Neural cell (in vitro differentiated cells): ENCODE data around the gene METTL15. TPM values are rescaled to one million over a fixed set of nuclear protein-coding genes. Genes with fewer than 3 reads are reported as not detected.
"Not testable (repeated sequence)": the region's sequence is repeated elsewhere in the genome, so short reads cannot be mapped to it uniquely, and the experiment has no call there.

ENCODE experiments used
- H2AFZ ChIP-seq: fragments of 200-600, 300-800 bp; sonication (generic), shearing (Covaris generic); 2 replicates; pipeline ENCODE4 v1.6.0; 2014; ENCODE audit warnings: low read depth, mild to moderate bottlenecking, antibody characterized with exemption, low read length, moderate library complexity
- H3F3A ChIP-seq: fragments of 200-600 bp; shearing (Covaris generic); 2 replicates; pipeline ENCODE4 v1.6.1; 2016; ENCODE audit warnings: mild to moderate bottlenecking, moderate library complexity, mixed read lengths, antibody characterized with exemption, low read length; ENCODE audit not compliant: insufficient read depth, poor library complexity, severe bottlenecking
- H3K27ac ChIP-seq: fragments of 200-600, 300-800 bp; sonication (generic), shearing (Covaris generic); 2 replicates; pipeline ENCODE4 v1.5.1; 2014; ENCODE audit warnings: mild to moderate bottlenecking, low read length, moderate library complexity
- H3K27me3 ChIP-seq: fragments of 300-800, 200-600 bp; sonication (generic), shearing (Covaris generic); 2 replicates; pipeline ENCODE4 v1.6.0; 2014; ENCODE audit warnings: mild to moderate bottlenecking, low read depth, low read length, moderate library complexity; ENCODE audit not compliant: insufficient read depth
- H3K36me3 ChIP-seq: fragments of 300-800, 200-600 bp; sonication (generic), shearing (Covaris generic); 2 replicates; pipeline ENCODE4 v1.5.1; 2014; ENCODE audit warnings: mild to moderate bottlenecking, antibody characterized with exemption, low read length, moderate library complexity; ENCODE audit not compliant: insufficient read depth
- H3K4me2 ChIP-seq: fragments of 300-800, 200-600 bp; sonication (generic), shearing (Covaris generic); 2 replicates; pipeline ENCODE4 v1.6.0; 2014; ENCODE audit warnings: mild to moderate bottlenecking, low read length
- H3K4me3 ChIP-seq: fragments of 300-800, 200-600 bp; sonication (generic), shearing (Covaris generic); 2 replicates; pipeline ENCODE4 v1.5.1; 2014; ENCODE audit warnings: mild to moderate bottlenecking, low read length, moderate library complexity
- H3K79me2 ChIP-seq: fragments of 200-600 bp; shearing (Covaris generic); replicated peaks from 2 replicates; pipeline ENCODE4 v1.6.0; 2014; ENCODE audit warnings: mild to moderate bottlenecking, low read length, moderate library complexity; ENCODE audit not compliant: insufficient read depth
- H3K9ac ChIP-seq: fragments of 300-800, 200-600 bp; sonication (generic), shearing (Covaris generic); 2 replicates; pipeline ENCODE4 v1.6.1; 2016; ENCODE audit warnings: mild to moderate bottlenecking, low read length, mixed read lengths
- H3K9me2 ChIP-seq: fragments of 200-600 bp; shearing (Covaris generic); 2 replicates; pipeline ENCODE4 v1.6.1; 2016; ENCODE audit warnings: mild to moderate bottlenecking, low read length, mixed read lengths; ENCODE audit not compliant: insufficient read depth
- H3K9me3 ChIP-seq: fragments of 200-600, 300-800 bp; sonication (generic), shearing (Covaris generic); 2 replicates; pipeline ENCODE4 v1.6.1; 2016; ENCODE audit warnings: mild to moderate bottlenecking, mixed run types, low read length, moderate library complexity, mixed read lengths
- H4K20me1 ChIP-seq: fragments of 200-600 bp; shearing (Covaris generic); 2 replicates; pipeline ENCODE4 v1.6.1; 2016; ENCODE audit warnings: mild to moderate bottlenecking, mixed run types; ENCODE audit not compliant: insufficient read depth
- EP300 ChIP-seq: fragments of 450-650 bp; conservative IDR thresholded peaks from 2 replicates; pipeline ENCODE4 v1.6.1; 2014; ENCODE audit warnings: antibody characterized with exemption, mild to moderate bottlenecking, moderate library complexity; ENCODE audit not compliant: poor library complexity, severe bottlenecking
- EZH2 ChIP-seq: fragments of 200-600, 300-800 bp; shearing (Covaris generic), sonication (generic); IDR thresholded peaks from 2 replicates; pipeline ENCODE4 v1.6.1; 2014; ENCODE audit warnings: antibody characterized with exemption, low read length, borderline replicate concordance, mild to moderate bottlenecking; ENCODE audit not compliant: insufficient read depth, poor library complexity, severe bottlenecking
- MXI1 ChIP-seq: fragments of 450-650 bp; conservative IDR thresholded peaks from 2 replicates; pipeline ENCODE4 v1.6.1; 2014; ENCODE audit warnings: antibody characterized with exemption, mild to moderate bottlenecking; ENCODE audit not compliant: poor library complexity, severe bottlenecking
- POLR2AphosphoS5 ChIP-seq: IDR thresholded peaks from 2 replicates; pipeline ENCODE4 v1.6.1; 2012
- RAD21 ChIP-seq: fragments of 450-650 bp; conservative IDR thresholded peaks from 2 replicates; pipeline ENCODE4 v1.6.1; 2014; ENCODE audit warnings: antibody characterized with exemption, mild to moderate bottlenecking, moderate library complexity
- SMC3 ChIP-seq: fragments of 450-650 bp; conservative IDR thresholded peaks from 2 replicates; pipeline ENCODE4 v1.6.1; 2014; ENCODE audit warnings: antibody characterized with exemption, mild to moderate bottlenecking, moderate library complexity; ENCODE audit not compliant: poor library complexity
- TAF1 ChIP-seq: IDR thresholded peaks from 2 replicates; pipeline ENCODE4 v1.6.1; 2012; ENCODE audit warnings: low read depth
- polyA plus RNA-seq: library from polyadenylated mRNA; depleted of rRNA; stranded (reverse); fragments of >200 nt; gene quantifications from 2 replicates; pipeline ENCODE4 v1.2.3, GENCODE V29; 2014
- TF ChIP-seq, protein P1 (sequence below): fragments of 450-650 bp; IDR thresholded peaks from 2 replicates; pipeline ENCODE4 v1.5.1; 2014; ENCODE audit warnings: antibody characterized with exemption, mild to moderate bottlenecking, moderate library complexity; ENCODE audit not compliant: poor library complexity, severe bottlenecking
- TF ChIP-seq, protein P2 (sequence below): IDR thresholded peaks from 2 replicates; pipeline ENCODE4 v1.6.1; 2012; ENCODE audit warnings: borderline replicate concordance

Gene METTL15
- polyA plus RNA-seq, 1 donor from 2014 or later = 6.6 TPM

DNA sequence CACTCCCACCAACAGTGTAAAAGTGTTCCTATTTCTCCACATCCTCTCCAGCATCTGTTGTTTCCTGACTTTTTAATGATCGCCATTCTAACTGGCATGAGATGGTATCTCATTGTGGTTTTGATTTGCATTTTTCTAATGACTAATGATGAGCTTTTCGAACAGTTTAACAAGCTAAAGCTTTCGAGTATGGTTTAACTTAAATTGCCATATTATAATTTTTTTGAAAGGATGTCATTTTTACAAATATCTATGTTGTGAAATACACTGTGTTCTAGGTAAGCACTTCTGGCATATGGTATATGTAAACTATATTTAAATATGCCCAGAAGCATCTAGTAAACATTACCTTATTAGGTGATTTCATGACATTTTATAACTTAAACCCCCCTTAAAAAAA lies 20.5 kb upstream of the METTL15 start:
- not testable (repeated sequence) for H2AFZ ChIP-seq, H3K79me2 ChIP-seq, H3F3A ChIP-seq, H3K27me3 ChIP-seq, H4K20me1 ChIP-seq, H3K27ac ChIP-seq, H3K9me3 ChIP-seq, H3K9me2 ChIP-seq, H3K4me2 ChIP-seq, H3K36me3 ChIP-seq, H3K9ac ChIP-seq, H3K4me3 ChIP-seq

DNA sequence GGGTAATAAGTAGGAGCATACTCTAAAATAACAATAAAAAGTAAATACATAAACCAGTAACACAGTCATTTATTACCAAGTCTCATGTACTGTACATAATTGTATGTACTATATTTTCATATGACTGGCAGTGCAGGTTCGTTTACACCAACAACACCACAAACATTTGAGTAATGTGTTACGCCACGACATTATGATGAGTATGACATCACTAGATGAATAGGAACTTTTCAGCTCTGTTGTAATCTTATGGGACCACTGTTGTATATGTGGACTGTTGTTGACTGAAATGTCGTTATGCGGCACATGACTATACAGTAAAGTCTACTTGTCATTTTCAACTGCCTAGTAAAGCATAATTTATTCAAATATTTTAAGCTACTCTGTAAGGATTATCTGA lies 18.8 kb upstream of the METTL15 start:
- H3K4me2 ChIP-seq = no peak overlapping the region
- no peaks in the 10 kb centered on the region for H3K9me2 ChIP-seq
- H3K36me3 ChIP-seq = no peaks in the 10 kb centered on the region
- H3K9ac ChIP-seq = no peak overlapping the region
- no peaks in the 10 kb centered on the region for H3F3A ChIP-seq
- no peaks in the 10 kb centered on the region for H3K27me3 ChIP-seq
- H3K79me2 ChIP-seq = no peaks in the 10 kb centered on the region
- no peaks in the 10 kb centered on the region for H4K20me1 ChIP-seq
- H3K27ac ChIP-seq = no peak overlapping the region
- no peaks in the 10 kb centered on the region for H3K9me3 ChIP-seq
- TF ChIP-seq, protein P1, sequence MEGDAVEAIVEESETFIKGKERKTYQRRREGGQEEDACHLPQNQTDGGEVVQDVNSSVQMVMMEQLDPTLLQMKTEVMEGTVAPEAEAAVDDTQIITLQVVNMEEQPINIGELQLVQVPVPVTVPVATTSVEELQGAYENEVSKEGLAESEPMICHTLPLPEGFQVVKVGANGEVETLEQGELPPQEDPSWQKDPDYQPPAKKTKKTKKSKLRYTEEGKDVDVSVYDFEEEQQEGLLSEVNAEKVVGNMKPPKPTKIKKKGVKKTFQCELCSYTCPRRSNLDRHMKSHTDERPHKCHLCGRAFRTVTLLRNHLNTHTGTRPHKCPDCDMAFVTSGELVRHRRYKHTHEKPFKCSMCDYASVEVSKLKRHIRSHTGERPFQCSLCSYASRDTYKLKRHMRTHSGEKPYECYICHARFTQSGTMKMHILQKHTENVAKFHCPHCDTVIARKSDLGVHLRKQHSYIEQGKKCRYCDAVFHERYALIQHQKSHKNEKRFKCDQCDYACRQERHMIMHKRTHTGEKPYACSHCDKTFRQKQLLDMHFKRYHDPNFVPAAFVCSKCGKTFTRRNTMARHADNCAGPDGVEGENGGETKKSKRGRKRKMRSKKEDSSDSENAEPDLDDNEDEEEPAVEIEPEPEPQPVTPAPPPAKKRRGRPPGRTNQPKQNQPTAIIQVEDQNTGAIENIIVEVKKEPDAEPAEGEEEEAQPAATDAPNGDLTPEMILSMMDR = no peak
- no peak for TF ChIP-seq RAD21
- TF ChIP-seq EZH2 = no peak
- no peak for TF ChIP-seq EP300
- no peak for TF ChIP-seq SMC3
- no peak for TF ChIP-seq MXI1
- TF ChIP-seq, protein P2, sequence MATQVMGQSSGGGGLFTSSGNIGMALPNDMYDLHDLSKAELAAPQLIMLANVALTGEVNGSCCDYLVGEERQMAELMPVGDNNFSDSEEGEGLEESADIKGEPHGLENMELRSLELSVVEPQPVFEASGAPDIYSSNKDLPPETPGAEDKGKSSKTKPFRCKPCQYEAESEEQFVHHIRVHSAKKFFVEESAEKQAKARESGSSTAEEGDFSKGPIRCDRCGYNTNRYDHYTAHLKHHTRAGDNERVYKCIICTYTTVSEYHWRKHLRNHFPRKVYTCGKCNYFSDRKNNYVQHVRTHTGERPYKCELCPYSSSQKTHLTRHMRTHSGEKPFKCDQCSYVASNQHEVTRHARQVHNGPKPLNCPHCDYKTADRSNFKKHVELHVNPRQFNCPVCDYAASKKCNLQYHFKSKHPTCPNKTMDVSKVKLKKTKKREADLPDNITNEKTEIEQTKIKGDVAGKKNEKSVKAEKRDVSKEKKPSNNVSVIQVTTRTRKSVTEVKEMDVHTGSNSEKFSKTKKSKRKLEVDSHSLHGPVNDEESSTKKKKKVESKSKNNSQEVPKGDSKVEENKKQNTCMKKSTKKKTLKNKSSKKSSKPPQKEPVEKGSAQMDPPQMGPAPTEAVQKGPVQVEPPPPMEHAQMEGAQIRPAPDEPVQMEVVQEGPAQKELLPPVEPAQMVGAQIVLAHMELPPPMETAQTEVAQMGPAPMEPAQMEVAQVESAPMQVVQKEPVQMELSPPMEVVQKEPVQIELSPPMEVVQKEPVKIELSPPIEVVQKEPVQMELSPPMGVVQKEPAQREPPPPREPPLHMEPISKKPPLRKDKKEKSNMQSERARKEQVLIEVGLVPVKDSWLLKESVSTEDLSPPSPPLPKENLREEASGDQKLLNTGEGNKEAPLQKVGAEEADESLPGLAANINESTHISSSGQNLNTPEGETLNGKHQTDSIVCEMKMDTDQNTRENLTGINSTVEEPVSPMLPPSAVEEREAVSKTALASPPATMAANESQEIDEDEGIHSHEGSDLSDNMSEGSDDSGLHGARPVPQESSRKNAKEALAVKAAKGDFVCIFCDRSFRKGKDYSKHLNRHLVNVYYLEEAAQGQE = no peak
- TF ChIP-seq TAF1 = no peak
- no peak for TF ChIP-seq POLR2AphosphoS5
- H3K4me3 ChIP-seq = no peak overlapping the region
- H2AFZ ChIP-seq = no peak overlapping the region

DNA sequence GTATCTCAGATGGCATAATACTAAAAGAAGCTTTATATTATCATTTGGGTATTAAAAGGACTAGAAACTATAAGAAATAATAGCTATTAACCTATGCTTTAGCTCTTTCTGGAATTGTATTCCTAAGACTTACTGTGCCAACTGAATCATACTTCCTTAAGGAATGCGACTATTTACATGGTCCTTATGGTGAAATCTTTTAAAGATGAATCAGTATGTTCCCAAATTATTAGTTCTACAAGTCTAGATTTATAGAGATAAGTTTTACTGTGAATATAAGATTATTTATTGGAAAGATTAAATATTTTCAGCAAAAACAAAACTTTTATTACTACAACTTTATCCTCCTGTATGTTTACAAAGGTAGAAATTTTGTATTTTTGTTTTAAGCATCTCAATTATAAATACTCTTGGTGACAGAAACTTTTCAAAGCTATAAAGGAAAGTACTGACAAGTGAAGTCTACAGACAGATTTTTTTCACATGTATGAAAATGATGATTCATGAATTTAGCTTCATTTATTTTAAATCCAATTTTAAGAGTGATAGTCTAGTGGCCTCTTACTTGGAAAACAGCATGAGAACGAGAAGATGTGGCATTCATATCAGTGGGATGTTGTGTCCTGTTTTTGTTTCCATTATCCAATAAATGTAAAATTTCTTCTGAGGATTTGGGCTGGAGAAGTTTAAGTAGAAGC lies 18.0 kb upstream of the METTL15 start:
- Histone ChIP-seq H4K20me1 (no peaks in the 10 kb centered on the region), H2AFZ (no peak overlapping the region), H3K9me3 (no peaks in the 10 kb centered on the region), H3K27me3 (no peaks in the 10 kb centered on the region), H3F3A (no peaks in the 10 kb centered on the region), H3K79me2 (no peaks in the 10 kb centered on the region), H3K4me3 (no peak overlapping the region), H3K9ac (no peak overlapping the region), H3K4me2 (no peak overlapping the region), H3K36me3 (no peaks in the 10 kb centered on the region), H3K27ac (no peak overlapping the region), H3K9me2 (no peaks in the 10 kb centered on the region)
- TF ChIP-seq, protein P1 = no peak
